HCT116 (cell line): ENCODE results near the gene NOTCH1. TPM values are rescaled to one million over a fixed set of nuclear protein-coding genes. Genes with fewer than 3 reads are reported as not detected.

Source experiments
- CBX3 ChIP-seq: IDR thresholded peaks from 2 replicates; pipeline ENCODE4 v1.6.1; 2012; ENCODE audit warnings: low read depth
- CEBPB ChIP-seq: IDR thresholded peaks from 2 replicates; pipeline ENCODE4 v1.6.1; 2012; ENCODE audit warnings: low read depth
- EZH2phosphoT487 ChIP-seq: fragments of 200-600 bp; IDR thresholded peaks from 2 replicates; pipeline ENCODE4 v1.6.1; 2018; ENCODE audit warnings: antibody characterized with exemption, borderline replicate concordance
- POLR2AphosphoS5 ChIP-seq: IDR thresholded peaks from 2 replicates; pipeline ENCODE4 v1.6.1; 2011; ENCODE audit warnings: mild to moderate bottlenecking, low read depth, low read length, moderate library complexity
- REST ChIP-seq: IDR thresholded peaks from 2 replicates; pipeline ENCODE4 v1.6.1; 2012; ENCODE audit warnings: low read depth
- TCF7L2 ChIP-seq: IDR thresholded peaks from 2 replicates; pipeline ENCODE4 v1.7.0; 2011; ENCODE audit warnings: borderline replicate concordance, inconsistent platforms; ENCODE audit not compliant: insufficient read depth, insufficient read length; ENCODE audit errors: extremely low read depth
- ZNF274 ChIP-seq: fragments of 200-500 bp; sonication (Bioruptor generic); IDR thresholded peaks from 2 replicates; pipeline ENCODE4 v1.6.1; 2014; ENCODE audit warnings: mild to moderate bottlenecking, low read depth, low read length, inconsistent platforms
- total RNA-seq: library from RNA; stranded (reverse); gene quantifications from one replicate; pipeline ENCODE4 v1.2.1, GENCODE V29; 2021; ENCODE audit not compliant: unreplicated experiment
- TF ChIP-seq, protein P1 (sequence below): IDR thresholded peaks from 2 replicates; pipeline ENCODE4 v1.6.1; 2012
- TF ChIP-seq, protein P2 (sequence below): IDR thresholded peaks from 2 replicates; pipeline ENCODE4 v1.6.1; 2012

NOTCH1 gene
- total RNA-seq, 1 experiment from 2014 or later: 36.2 TPM

- TF ChIP-seq REST (no peak), EZH2phosphoT487 (no peak), ZNF274 (no peak), CBX3 (no peak), POLR2AphosphoS5 (no peak), TCF7L2 (no peak), CEBPB (no peak)
- TF ChIP-seq, protein P1, sequence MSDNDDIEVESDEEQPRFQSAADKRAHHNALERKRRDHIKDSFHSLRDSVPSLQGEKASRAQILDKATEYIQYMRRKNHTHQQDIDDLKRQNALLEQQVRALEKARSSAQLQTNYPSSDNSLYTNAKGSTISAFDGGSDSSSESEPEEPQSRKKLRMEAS: no peak
- TF ChIP-seq, protein P2, sequence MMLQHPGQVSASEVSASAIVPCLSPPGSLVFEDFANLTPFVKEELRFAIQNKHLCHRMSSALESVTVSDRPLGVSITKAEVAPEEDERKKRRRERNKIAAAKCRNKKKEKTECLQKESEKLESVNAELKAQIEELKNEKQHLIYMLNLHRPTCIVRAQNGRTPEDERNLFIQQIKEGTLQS: no peak
Measured at GRCh38 chr9:136582977-136583735, 37.3 kb upstream of the NOTCH1 start (continued).
